Liver (tissue), 9 donors: ENCODE data around the gene PACS1. TPM values are rescaled to one million over a fixed set of nuclear protein-coding genes. Genes with fewer than 3 reads are reported as not detected.

ENCODE experiments used
- DNase-seq: peaks from one replicate; pipeline ENCODE4 v3.0.0-alpha.2; 2017; ENCODE audit warnings: low spot score
- H3K27ac ChIP-seq, 2 donors: one replicate each; pipeline ENCODE4 v1.7.0; 2013; ENCODE audit warnings: inconsistent platforms in 2 of 2, low read length in 2 of 2, control low read depth in 1 of 2, low read depth in 1 of 2, mild to moderate bottlenecking in 1 of 2
- H3K27me3 ChIP-seq, 4 donors: one replicate each; pipeline versions ENCODE4 v1.6.1 to v1.7.0; 2013; ENCODE audit warnings: low read length in 3 of 4, inconsistent platforms in 1 of 4, mild to moderate bottlenecking in 1 of 4, moderate library complexity in 1 of 4; ENCODE audit not compliant: control insufficient read depth in 4 of 4, insufficient read depth in 4 of 4
- H3K36me3 ChIP-seq, 4 donors: one replicate each; pipeline versions ENCODE4 v1.6.1 to v1.7.0; 2013; ENCODE audit warnings: low read length in 3 of 4, mild to moderate bottlenecking in 3 of 4, low read depth in 1 of 4, moderate library complexity in 1 of 4; ENCODE audit not compliant: control insufficient read depth in 4 of 4, insufficient read depth in 3 of 4
- H3K4me1 ChIP-seq, 4 donors: one replicate each; pipeline versions ENCODE4 v1.6.1 to v1.7.0; 2013; ENCODE audit warnings: low read length in 3 of 4, mild to moderate bottlenecking in 3 of 4, moderate library complexity in 1 of 4; ENCODE audit not compliant: control insufficient read depth in 4 of 4, insufficient read depth in 4 of 4
- H3K4me3 ChIP-seq, 3 donors: one replicate each; pipeline versions ENCODE4 v1.6.1 to v1.7.0; 2013; ENCODE audit warnings: low read length in 3 of 3, control low read depth in 1 of 3, low read depth in 1 of 3, mild to moderate bottlenecking in 1 of 3
- H3K9ac ChIP-seq, 2 donors: one replicate each; pipeline ENCODE4 v1.7.0; 2013; ENCODE audit warnings: low read length in 2 of 2, mild to moderate bottlenecking in 2 of 2, moderate library complexity in 2 of 2, control low read depth in 1 of 2, low read depth in 1 of 2
- H3K9me3 ChIP-seq, 4 donors: one replicate each; pipeline versions ENCODE4 v1.6.1 to v1.7.0; 2013; ENCODE audit warnings: low read length in 3 of 4; ENCODE audit not compliant: control insufficient read depth in 4 of 4
- EGR1 ChIP-seq, 2 donors: IDR thresholded peaks; 2 replicates each; pipeline ENCODE4 v1.6.1; 2016 to 2018; ENCODE audit warnings: antibody characterized with exemption in 2 of 2, low read depth in 2 of 2
- FOXA1 ChIP-seq: IDR thresholded peaks from 2 replicates; pipeline ENCODE4 v1.6.1; 2016; ENCODE audit warnings: antibody characterized with exemption
- FOXA2 ChIP-seq: IDR thresholded peaks from 2 replicates; pipeline ENCODE4 v1.6.1; 2016; ENCODE audit warnings: antibody characterized with exemption
- GABPA ChIP-seq, 2 donors: IDR thresholded peaks in 1 of 2; conservative IDR thresholded peaks in 1 of 2; 2 replicates each; pipeline ENCODE4 v1.6.1; 2016; ENCODE audit warnings: antibody characterized with exemption in 2 of 2, mild to moderate bottlenecking in 1 of 2, moderate library complexity in 1 of 2
- HNF4A ChIP-seq, 2 donors: conservative IDR thresholded peaks; 2 replicates each; pipeline ENCODE4 v1.6.1; 2016; ENCODE audit warnings: antibody characterized with exemption in 2 of 2, mild to moderate bottlenecking in 2 of 2
- HNF4G ChIP-seq: IDR thresholded peaks from 2 replicates; pipeline ENCODE4 v1.6.1; 2016; ENCODE audit warnings: antibody characterized with exemption
- JUND ChIP-seq, 2 donors: IDR thresholded peaks; 2 replicates each; pipeline ENCODE4 v1.6.1; 2016; ENCODE audit warnings: antibody characterized with exemption in 2 of 2
- NR2F2 ChIP-seq: IDR thresholded peaks from 2 replicates; pipeline ENCODE4 v1.6.1; 2016; ENCODE audit warnings: antibody characterized with exemption
- REST ChIP-seq: IDR thresholded peaks from 2 replicates; pipeline ENCODE4 v1.6.1; 2016; ENCODE audit warnings: antibody characterized with exemption, mild to moderate bottlenecking
- RXRA ChIP-seq, 2 donors: IDR thresholded peaks; 2 replicates each; pipeline ENCODE4 v1.6.1; 2017 to 2018; ENCODE audit warnings: antibody characterized with exemption in 2 of 2, mild to moderate bottlenecking in 1 of 2
- TAF1 ChIP-seq: conservative IDR thresholded peaks from 2 replicates; pipeline ENCODE4 v1.6.1; 2016; ENCODE audit warnings: antibody characterized with exemption, mild to moderate bottlenecking
- YY1 ChIP-seq: IDR thresholded peaks from 2 replicates; pipeline ENCODE4 v1.6.1; 2016; ENCODE audit warnings: antibody characterized with exemption, mild to moderate bottlenecking
- ZBTB33 ChIP-seq: IDR thresholded peaks from 2 replicates; pipeline ENCODE4 v1.6.1; 2016; ENCODE audit warnings: antibody characterized with exemption
- WGBS: extraction: QIAGEN DNeasy Blood & Tissue Kit; methylation state at CpG from one replicate; pipeline ENCODE4 v1.1.7; 2013; 5-methylcytosine and 5-hydroxymethylcytosine counted together
- polyA plus RNA-seq, 2 donors: library from polyadenylated mRNA; stranded (reverse) in 1 of 2; unstranded in 1 of 2; fragments of 200-250 nt in 1 of 2; fragments of >200 nt in 1 of 2; fragmentation: Nextera tagmentation in 1 of 2; extraction: Ambion mirVana in 1 of 2; gene quantifications; one replicate each; pipeline versions ENCODE4 v1.2.1 to v1.2.3, GENCODE V29; 2013 to 2015
- total RNA-seq, 2 donors: library from RNA; depleted of rRNA; stranded (reverse); fragments of >200 nt; gene quantifications; one replicate each; pipeline ENCODE4 v1.2.3, GENCODE V29; 2014
- TF ChIP-seq, protein P1 (sequence below): IDR thresholded peaks from 2 replicates; pipeline ENCODE4 v1.6.1; 2016; ENCODE audit warnings: antibody characterized with exemption
- TF ChIP-seq, protein P2 (sequence below): IDR thresholded peaks from 2 replicates; pipeline ENCODE4 v1.6.1; 2016; ENCODE audit warnings: antibody characterized with exemption
- TF ChIP-seq, protein P3 (sequence below): fragments of 150-350 bp; IDR thresholded peaks from 2 replicates; pipeline ENCODE4 v1.5.1; 2017; ENCODE audit warnings: improper control_type of control experiment, low read depth, low read length; ENCODE audit not compliant: missing input control
- donor health status: healthy.
- donor health status: healthy.
- donor health status: healthy.
- donor health status: healthy.
- donor health status: healthy.

Gene PACS1
- total and polyA plus RNA-seq, 4 donors = 2.7 to 9.1 (median 7.3) TPM

- no peak for TF ChIP-seq HNF4G
- no peak for TF ChIP-seq EGR1 (IDR thresholded peaks at IDR 0.05; ENCODE audit: low read depth in 2 of 2)
- no peak for TF ChIP-seq FOXA2
- no peak for TF ChIP-seq TAF1
- TF ChIP-seq GABPA (IDR thresholded peaks at IDR 0.05 in 1 of 2, conservative IDR thresholded peaks at IDR 0.05 in 1 of 2) = no peak
- TF ChIP-seq, protein P1, sequence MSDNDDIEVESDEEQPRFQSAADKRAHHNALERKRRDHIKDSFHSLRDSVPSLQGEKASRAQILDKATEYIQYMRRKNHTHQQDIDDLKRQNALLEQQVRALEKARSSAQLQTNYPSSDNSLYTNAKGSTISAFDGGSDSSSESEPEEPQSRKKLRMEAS = no peak
- no peak for TF ChIP-seq RXRA (IDR thresholded peaks at IDR 0.05)
- TF ChIP-seq, protein P2, sequence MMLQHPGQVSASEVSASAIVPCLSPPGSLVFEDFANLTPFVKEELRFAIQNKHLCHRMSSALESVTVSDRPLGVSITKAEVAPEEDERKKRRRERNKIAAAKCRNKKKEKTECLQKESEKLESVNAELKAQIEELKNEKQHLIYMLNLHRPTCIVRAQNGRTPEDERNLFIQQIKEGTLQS = no peak
- TF ChIP-seq, protein P3, sequence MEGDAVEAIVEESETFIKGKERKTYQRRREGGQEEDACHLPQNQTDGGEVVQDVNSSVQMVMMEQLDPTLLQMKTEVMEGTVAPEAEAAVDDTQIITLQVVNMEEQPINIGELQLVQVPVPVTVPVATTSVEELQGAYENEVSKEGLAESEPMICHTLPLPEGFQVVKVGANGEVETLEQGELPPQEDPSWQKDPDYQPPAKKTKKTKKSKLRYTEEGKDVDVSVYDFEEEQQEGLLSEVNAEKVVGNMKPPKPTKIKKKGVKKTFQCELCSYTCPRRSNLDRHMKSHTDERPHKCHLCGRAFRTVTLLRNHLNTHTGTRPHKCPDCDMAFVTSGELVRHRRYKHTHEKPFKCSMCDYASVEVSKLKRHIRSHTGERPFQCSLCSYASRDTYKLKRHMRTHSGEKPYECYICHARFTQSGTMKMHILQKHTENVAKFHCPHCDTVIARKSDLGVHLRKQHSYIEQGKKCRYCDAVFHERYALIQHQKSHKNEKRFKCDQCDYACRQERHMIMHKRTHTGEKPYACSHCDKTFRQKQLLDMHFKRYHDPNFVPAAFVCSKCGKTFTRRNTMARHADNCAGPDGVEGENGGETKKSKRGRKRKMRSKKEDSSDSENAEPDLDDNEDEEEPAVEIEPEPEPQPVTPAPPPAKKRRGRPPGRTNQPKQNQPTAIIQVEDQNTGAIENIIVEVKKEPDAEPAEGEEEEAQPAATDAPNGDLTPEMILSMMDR = no peak
- TF ChIP-seq JUND (IDR thresholded peaks at IDR 0.05) = no peak
- no peak for TF ChIP-seq FOXA1
- TF ChIP-seq YY1 = no peak
- TF ChIP-seq HNF4A (conservative IDR thresholded peaks at IDR 0.05) = no peak
- TF ChIP-seq REST = no peak
- no peak for TF ChIP-seq NR2F2
- no peak for TF ChIP-seq ZBTB33
- 92% methylated on average over 11 of the region's 11 CpGs for WGBS
- no peak overlapping the region for H3K9ac ChIP-seq
- no peak overlapping the region for H3K27ac ChIP-seq
- no peak overlapping the region for H3K4me3 ChIP-seq
- no peaks in the 10 kb centered on the region for H3K9me3 ChIP-seq
- H3K27me3 ChIP-seq = no peaks in the 10 kb centered on the region
- H3K4me1 ChIP-seq = peaks cover 0 to 2% (median 0%) of the 10 kb centered on the region in 4 donors
- peaks cover 0 to 7% (median 2%) of the 10 kb centered on the region in 4 donors for H3K36me3 ChIP-seq
- DNase-seq = no peak
Measured at GRCh38 chr11:66192181-66192863, 122.2 kb downstream of the PACS1 start.
